ENCODE data around the gene BBOF1. TPM values are rescaled to one million over a fixed set of nuclear protein-coding genes. Genes with fewer than 3 reads are reported as not detected.

BBOF1 gene
- total and polyA plus RNA-seq, 9 of the 15 experiments (the other 6 are each of a cell fraction or from before 2014, with no cell fraction given) = 1.3 to 4.9 (median 4.2) TPM

DNA sequence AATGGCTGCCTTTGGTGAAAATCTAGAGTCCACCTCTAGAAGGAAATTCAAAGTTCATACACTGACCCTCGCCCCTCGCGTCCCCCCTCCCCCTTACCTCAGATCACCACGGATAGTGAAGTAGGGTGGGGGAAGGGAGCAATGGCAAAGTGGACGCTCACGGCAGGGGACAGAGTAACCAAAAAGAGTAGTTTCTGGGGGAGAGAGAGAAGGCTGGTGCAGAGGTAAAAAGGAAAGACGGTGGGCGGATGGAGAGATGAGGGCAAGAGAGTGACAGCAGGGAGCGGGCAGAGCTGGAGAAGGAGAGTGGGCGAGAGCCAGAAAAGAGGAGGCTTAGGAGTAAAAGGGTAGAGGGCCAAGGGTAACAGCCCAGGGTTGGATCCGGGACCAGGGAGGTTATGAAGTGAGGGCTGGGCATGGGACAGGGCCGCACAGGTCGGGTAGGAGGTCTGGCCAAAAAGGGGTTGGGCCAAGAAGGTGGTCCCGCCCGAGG, 64.7 kb downstream of the BBOF1 start (continued):
- TF ChIP-seq, protein P1, sequence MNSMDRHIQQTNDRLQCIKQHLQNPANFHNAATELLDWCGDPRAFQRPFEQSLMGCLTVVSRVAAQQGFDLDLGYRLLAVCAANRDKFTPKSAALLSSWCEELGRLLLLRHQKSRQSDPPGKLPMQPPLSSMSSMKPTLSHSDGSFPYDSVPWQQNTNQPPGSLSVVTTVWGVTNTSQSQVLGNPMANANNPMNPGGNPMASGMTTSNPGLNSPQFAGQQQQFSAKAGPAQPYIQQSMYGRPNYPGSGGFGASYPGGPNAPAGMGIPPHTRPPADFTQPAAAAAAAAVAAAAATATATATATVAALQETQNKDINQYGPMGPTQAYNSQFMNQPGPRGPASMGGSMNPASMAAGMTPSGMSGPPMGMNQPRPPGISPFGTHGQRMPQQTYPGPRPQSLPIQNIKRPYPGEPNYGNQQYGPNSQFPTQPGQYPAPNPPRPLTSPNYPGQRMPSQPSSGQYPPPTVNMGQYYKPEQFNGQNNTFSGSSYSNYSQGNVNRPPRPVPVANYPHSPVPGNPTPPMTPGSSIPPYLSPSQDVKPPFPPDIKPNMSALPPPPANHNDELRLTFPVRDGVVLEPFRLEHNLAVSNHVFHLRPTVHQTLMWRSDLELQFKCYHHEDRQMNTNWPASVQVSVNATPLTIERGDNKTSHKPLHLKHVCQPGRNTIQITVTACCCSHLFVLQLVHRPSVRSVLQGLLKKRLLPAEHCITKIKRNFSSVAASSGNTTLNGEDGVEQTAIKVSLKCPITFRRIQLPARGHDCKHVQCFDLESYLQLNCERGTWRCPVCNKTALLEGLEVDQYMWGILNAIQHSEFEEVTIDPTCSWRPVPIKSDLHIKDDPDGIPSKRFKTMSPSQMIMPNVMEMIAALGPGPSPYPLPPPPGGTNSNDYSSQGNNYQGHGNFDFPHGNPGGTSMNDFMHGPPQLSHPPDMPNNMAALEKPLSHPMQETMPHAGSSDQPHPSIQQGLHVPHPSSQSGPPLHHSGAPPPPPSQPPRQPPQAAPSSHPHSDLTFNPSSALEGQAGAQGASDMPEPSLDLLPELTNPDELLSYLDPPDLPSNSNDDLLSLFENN (IDR thresholded peaks at IDR 0.05; ENCODE audit: low read depth in 2 of 2, low read length in 2 of 2) = no peak
- TF ChIP-seq GABPA (tag; conservative IDR thresholded peaks at IDR 0.05; ENCODE audit: low read depth) (no peak), FOXJ2 (tag; IDR thresholded peaks at IDR 0.05) (no peak), ZKSCAN8 (CRISPR knock-in tag; IDR thresholded peaks at IDR 0.05) (no peak), PTTG1 (tag; IDR thresholded peaks at IDR 0.05; ENCODE audit: low read depth) (no peak), SAP30 (IDR thresholded peaks at IDR 0.05; ENCODE audit: borderline replicate concordance, insufficient read depth, low read depth, low read length, poor library complexity, severe bottlenecking) (peak; percentile 74), HDAC2 (IDR thresholded peaks at IDR 0.05) (0 out of 2 replicates have a peak, but pooled peaks have one; percentile 14), NELFE (IDR thresholded peaks at IDR 0.05; ENCODE audit: insufficient read depth, insufficient read length) (no peak), DPF2 (IDR thresholded peaks at IDR 0.05) (0 out of 2 replicates have a peak, but pooled peaks have one; percentile 32)
- TF ChIP-seq, protein P2, sequence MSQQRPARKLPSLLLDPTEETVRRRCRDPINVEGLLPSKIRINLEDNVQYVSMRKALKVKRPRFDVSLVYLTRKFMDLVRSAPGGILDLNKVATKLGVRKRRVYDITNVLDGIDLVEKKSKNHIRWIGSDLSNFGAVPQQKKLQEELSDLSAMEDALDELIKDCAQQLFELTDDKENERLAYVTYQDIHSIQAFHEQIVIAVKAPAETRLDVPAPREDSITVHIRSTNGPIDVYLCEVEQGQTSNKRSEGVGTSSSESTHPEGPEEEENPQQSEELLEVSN (IDR thresholded peaks at IDR 0.05; ENCODE audit: borderline replicate concordance in 1 of 2, extremely low read depth in 1 of 2, insufficient read depth in 1 of 2, insufficient read length in 1 of 2, low read depth in 1 of 2, low read length in 1 of 2, poor library complexity in 1 of 2, severe bottlenecking in 1 of 2) = no peak
- TF ChIP-seq, protein P3, sequence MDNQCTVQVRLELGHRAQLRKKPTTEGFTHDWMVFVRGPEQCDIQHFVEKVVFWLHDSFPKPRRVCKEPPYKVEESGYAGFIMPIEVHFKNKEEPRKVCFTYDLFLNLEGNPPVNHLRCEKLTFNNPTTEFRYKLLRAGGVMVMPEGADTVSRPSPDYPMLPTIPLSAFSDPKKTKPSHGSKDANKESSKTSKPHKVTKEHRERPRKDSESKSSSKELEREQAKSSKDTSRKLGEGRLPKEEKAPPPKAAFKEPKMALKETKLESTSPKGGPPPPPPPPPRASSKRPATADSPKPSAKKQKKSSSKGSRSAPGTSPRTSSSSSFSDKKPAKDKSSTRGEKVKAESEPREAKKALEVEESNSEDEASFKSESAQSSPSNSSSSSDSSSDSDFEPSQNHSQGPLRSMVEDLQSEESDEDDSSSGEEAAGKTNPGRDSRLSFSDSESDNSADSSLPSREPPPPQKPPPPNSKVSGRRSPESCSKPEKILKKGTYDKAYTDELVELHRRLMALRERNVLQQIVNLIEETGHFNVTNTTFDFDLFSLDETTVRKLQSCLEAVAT (IDR thresholded peaks at IDR 0.05) = 0 out of 4 replicates have a peak, but pooled peaks of 1 of the 2 experiments have one; percentile 38
- TF ChIP-seq, protein P4, sequence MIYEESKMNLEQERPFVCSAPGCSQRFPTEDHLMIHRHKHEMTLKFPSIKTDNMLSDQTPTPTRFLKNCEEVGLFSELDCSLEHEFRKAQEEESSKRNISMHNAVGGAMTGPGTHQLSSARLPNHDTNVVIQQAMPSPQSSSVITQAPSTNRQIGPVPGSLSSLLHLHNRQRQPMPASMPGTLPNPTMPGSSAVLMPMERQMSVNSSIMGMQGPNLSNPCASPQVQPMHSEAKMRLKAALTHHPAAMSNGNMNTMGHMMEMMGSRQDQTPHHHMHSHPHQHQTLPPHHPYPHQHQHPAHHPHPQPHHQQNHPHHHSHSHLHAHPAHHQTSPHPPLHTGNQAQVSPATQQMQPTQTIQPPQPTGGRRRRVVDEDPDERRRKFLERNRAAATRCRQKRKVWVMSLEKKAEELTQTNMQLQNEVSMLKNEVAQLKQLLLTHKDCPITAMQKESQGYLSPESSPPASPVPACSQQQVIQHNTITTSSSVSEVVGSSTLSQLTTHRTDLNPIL (CRISPR knock-in tag; IDR thresholded peaks at IDR 0.05) = no peak
- TF ChIP-seq, protein P5, sequence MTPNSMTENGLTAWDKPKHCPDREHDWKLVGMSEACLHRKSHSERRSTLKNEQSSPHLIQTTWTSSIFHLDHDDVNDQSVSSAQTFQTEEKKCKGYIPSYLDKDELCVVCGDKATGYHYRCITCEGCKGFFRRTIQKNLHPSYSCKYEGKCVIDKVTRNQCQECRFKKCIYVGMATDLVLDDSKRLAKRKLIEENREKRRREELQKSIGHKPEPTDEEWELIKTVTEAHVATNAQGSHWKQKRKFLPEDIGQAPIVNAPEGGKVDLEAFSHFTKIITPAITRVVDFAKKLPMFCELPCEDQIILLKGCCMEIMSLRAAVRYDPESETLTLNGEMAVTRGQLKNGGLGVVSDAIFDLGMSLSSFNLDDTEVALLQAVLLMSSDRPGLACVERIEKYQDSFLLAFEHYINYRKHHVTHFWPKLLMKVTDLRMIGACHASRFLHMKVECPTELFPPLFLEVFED (CRISPR knock-in tag; conservative IDR thresholded peaks at IDR 0.05) = no peak
- TF ChIP-seq, protein P6, sequence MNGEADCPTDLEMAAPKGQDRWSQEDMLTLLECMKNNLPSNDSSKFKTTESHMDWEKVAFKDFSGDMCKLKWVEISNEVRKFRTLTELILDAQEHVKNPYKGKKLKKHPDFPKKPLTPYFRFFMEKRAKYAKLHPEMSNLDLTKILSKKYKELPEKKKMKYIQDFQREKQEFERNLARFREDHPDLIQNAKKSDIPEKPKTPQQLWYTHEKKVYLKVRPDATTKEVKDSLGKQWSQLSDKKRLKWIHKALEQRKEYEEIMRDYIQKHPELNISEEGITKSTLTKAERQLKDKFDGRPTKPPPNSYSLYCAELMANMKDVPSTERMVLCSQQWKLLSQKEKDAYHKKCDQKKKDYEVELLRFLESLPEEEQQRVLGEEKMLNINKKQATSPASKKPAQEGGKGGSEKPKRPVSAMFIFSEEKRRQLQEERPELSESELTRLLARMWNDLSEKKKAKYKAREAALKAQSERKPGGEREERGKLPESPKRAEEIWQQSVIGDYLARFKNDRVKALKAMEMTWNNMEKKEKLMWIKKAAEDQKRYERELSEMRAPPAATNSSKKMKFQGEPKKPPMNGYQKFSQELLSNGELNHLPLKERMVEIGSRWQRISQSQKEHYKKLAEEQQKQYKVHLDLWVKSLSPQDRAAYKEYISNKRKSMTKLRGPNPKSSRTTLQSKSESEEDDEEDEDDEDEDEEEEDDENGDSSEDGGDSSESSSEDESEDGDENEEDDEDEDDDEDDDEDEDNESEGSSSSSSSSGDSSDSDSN (IDR thresholded peaks at IDR 0.05; ENCODE audit: borderline replicate concordance in 1 of 2, low read depth in 2 of 2, low read length in 2 of 2) = no peak

All from K562 (cell line).